A549 (cell line): ENCODE measurements around the gene DCAF11. TPM values are rescaled to one million over a fixed set of nuclear protein-coding genes. Genes with fewer than 3 reads are reported as not detected.

Experiments used
- ATAC-seq, 2 experiments: fragments of 200-7000 bp in 1 of 2; fragments of >200 bp in 1 of 2; cut with Nextera tagmentation in 1 of 2; cut with Tn5 transposase in 1 of 2; 3 replicates each; pipeline versions ENCODE4 v1.8.0 to v1.9.1; 2018 to 2020; ENCODE audit warnings: mild to moderate bottlenecking in 1 of 2, moderate library complexity in 1 of 2
- CTCF ChIA-PET: fragments of 300-600 bp; sonication (Branson Sonifier 250); formaldehyde crosslinking; extraction: SDS; loops from one replicate; lab custom pipeline; 2021; ENCODE audit warnings: antibody characterized with exemption, inconsistent platforms; lab: Yijun Ruan, JAX
- POLR2A ChIA-PET: fragments of 350-600 bp; formaldehyde crosslinking; extraction: SDS; loops from one replicate; lab custom pipeline; 2021; ENCODE audit warnings: antibody characterized with exemption, inconsistent platforms; lab: Yijun Ruan, JAX
- DNase-seq, 2 experiments: peaks; one replicate each; pipeline versions ENCODE4 v3.0.0 to v3.0.0-alpha.2; 2011 to 2016; ENCODE audit warnings: low read depth in 1 of 2, low spot score in 1 of 2
- FAIRE-seq: peaks from 2 replicates; lab custom pipeline; 2011; peaks lifted over from hg19 to GRCh38; lab: Jason Lieb, UNC
- H3K27ac ChIP-seq, 2 experiments: fragments of >200 bp; sonication (Bioruptor Twin); formaldehyde crosslinking; 3 replicates each; pipeline ENCODE4 v1.5.1; 2016 to 2017
- H3K4me1 ChIP-seq: fragments of >200 bp; sonication (Bioruptor Twin); formaldehyde crosslinking; 3 replicates; pipeline ENCODE4 v1.6.1; 2016
- H3K4me2 ChIP-seq: fragments of >200 bp; sonication (Bioruptor Twin); formaldehyde crosslinking; 3 replicates; pipeline ENCODE4 v1.6.1; 2016
- H3K4me3 ChIP-seq: fragments of >200 bp; sonication (Bioruptor Twin); formaldehyde crosslinking; 3 replicates; pipeline ENCODE4 v1.5.1; 2016
- H3K9me3 ChIP-seq: fragments of >200 bp; sonication (Bioruptor Twin); formaldehyde crosslinking; 3 replicates; pipeline ENCODE4 v1.6.1; 2016
- CBX2 ChIP-seq: fragments of 200-600 bp; sonication (generic); IDR thresholded peaks from 2 replicates; pipeline ENCODE4 v1.6.1; 2016; ENCODE audit warnings: low read depth, mild to moderate bottlenecking, borderline replicate concordance
- CEBPB ChIP-seq, 2 experiments: fragments of >200 bp in 1 of 2; sonication (Bioruptor Twin) in 1 of 2; formaldehyde crosslinking in 1 of 2; IDR thresholded peaks; 2 replicates each; pipeline ENCODE4 v1.6.1; 2012 to 2016
- CHD2 ChIP-seq: fragments of 150-350 bp; IDR thresholded peaks from 2 replicates; pipeline ENCODE4 v1.6.1; 2014; ENCODE audit warnings: low read length; ENCODE audit not compliant: partially characterized antibody
- EHMT2 ChIP-seq: fragments of 200-600 bp; sonication (generic); IDR thresholded peaks from 2 replicates; pipeline ENCODE4 v1.6.1; 2016; ENCODE audit warnings: antibody characterized with exemption, low read depth, mild to moderate bottlenecking, moderate library complexity
- FOSB ChIP-seq: fragments of 250-450 bp; sonication (Bioruptor Pico); IDR thresholded peaks from 2 replicates; pipeline ENCODE4 v1.5.0; 2020; ENCODE audit warnings: mild to moderate bottlenecking, moderate library complexity
- FOXS1 ChIP-seq: fragments of 250-450 bp; sonication (Bioruptor Pico); IDR thresholded peaks from 2 replicates; pipeline ENCODE4 v1.5.0; 2020; ENCODE audit warnings: mild to moderate bottlenecking, moderate library complexity
- HOXA7 ChIP-seq: fragments of 250-450 bp; sonication (Bioruptor Pico); IDR thresholded peaks from 2 replicates; pipeline ENCODE4 v1.5.0; 2020; ENCODE audit warnings: mild to moderate bottlenecking, moderate library complexity
- HOXB5 ChIP-seq: fragments of 250-450 bp; sonication (Bioruptor Pico); IDR thresholded peaks from 2 replicates; pipeline ENCODE4 v1.5.0; 2020; ENCODE audit warnings: mild to moderate bottlenecking, moderate library complexity
- KDM1A ChIP-seq: fragments of 200-600 bp; sonication (generic); IDR thresholded peaks from 2 replicates; pipeline ENCODE4 v1.6.1; 2016; ENCODE audit warnings: low read depth, mild to moderate bottlenecking
- NPAS2 ChIP-seq: fragments of 250-450 bp; sonication (Bioruptor Pico); IDR thresholded peaks from 2 replicates; pipeline ENCODE4 v1.8.0; 2022; ENCODE audit warnings: mild to moderate bottlenecking, moderate library complexity, borderline replicate concordance
- PHF8 ChIP-seq: fragments of 200-600 bp; sonication (generic); IDR thresholded peaks from 2 replicates; pipeline ENCODE4 v1.6.1; 2016; ENCODE audit warnings: low read depth, mild to moderate bottlenecking, antibody characterized with exemption, moderate library complexity, borderline replicate concordance
- RARB ChIP-seq: fragments of 250-450 bp; sonication (Bioruptor Pico); IDR thresholded peaks from 2 replicates; pipeline ENCODE4 v1.8.0; 2021; ENCODE audit warnings: mild to moderate bottlenecking, moderate library complexity
- RNF2 ChIP-seq: fragments of 200-600 bp; sonication (generic); IDR thresholded peaks from 2 replicates; pipeline ENCODE4 v1.6.1; 2016; ENCODE audit warnings: low read depth, mild to moderate bottlenecking, antibody characterized with exemption, moderate library complexity, borderline replicate concordance
- SMC3 ChIP-seq: fragments of >200 bp; sonication (Bioruptor Twin); formaldehyde crosslinking; IDR thresholded peaks from 3 replicates; pipeline ENCODE4 v1.6.1; 2018; ENCODE audit warnings: inconsistent platforms
- TFCP2L1 ChIP-seq: fragments of 250-450 bp; sonication (Bioruptor Pico); IDR thresholded peaks from 2 replicates; pipeline ENCODE4 v1.5.0; 2021; ENCODE audit warnings: mild to moderate bottlenecking
- TP53 ChIP-seq: fragments of 250-450 bp; sonication (Bioruptor Pico); IDR thresholded peaks from 2 replicates; pipeline ENCODE4 v1.5.0; 2021; ENCODE audit warnings: mild to moderate bottlenecking, moderate library complexity
- ZNF302 ChIP-seq: fragments of 250-450 bp; sonication (Bioruptor Pico); IDR thresholded peaks from 2 replicates; pipeline ENCODE4 v1.9.0; 2021; ENCODE audit warnings: inconsistent platforms, mild to moderate bottlenecking, moderate library complexity
- WGBS: methylation state at CpG from one replicate; pipeline ENCODE4 v1.1.6; 2017; ENCODE audit errors: missing lambda C conversion rate; 5-methylcytosine and 5-hydroxymethylcytosine counted together
- polyA plus RNA-seq, 4 experiments: library from polyadenylated mRNA; depleted of rRNA in 3 of 4; stranded (reverse); fragments of >200 nt; fragmentation: RNase III in 1 of 4; extraction: RNeasy Plus Mini Kit Qiagen cat#74134 plus additional on column Dnase treatment in 1 of 4; gene quantifications; 2 replicates in 3 of 4; 3 replicates in 1 of 4; pipeline ENCODE4 v1.2.3, GENCODE V29; 2011 to 2017
- TF ChIP-seq, protein P1 (sequence below): fragments of 250-450 bp; sonication (Bioruptor Pico); IDR thresholded peaks from 2 replicates; pipeline ENCODE4 v1.5.0; 2020; ENCODE audit warnings: low read depth, mild to moderate bottlenecking, moderate library complexity
- TF ChIP-seq, protein P2 (sequence below): IDR thresholded peaks from 2 replicates; pipeline ENCODE4 v1.6.1; 2012
- TF ChIP-seq, protein P3 (sequence below): fragments of >200 bp; sonication (Bioruptor Twin); formaldehyde crosslinking; IDR thresholded peaks from 2 replicates; pipeline ENCODE4 v1.6.1; 2016
- TF ChIP-seq, protein P4 (sequence below): IDR thresholded peaks from 2 replicates; pipeline ENCODE4 v1.6.1; 2012; ENCODE audit warnings: low read depth, borderline replicate concordance
- TF ChIP-seq, protein P5 (sequence below): fragments of 150-350 bp; IDR thresholded peaks from 2 replicates; pipeline ENCODE4 v1.6.1; 2014; ENCODE audit warnings: low read depth, mild to moderate bottlenecking, low read length
- TF ChIP-seq, protein P6 (sequence below): fragments of 250-450 bp; sonication (Bioruptor Pico); IDR thresholded peaks from 2 replicates; pipeline ENCODE4 v1.5.0; 2021; ENCODE audit warnings: mild to moderate bottlenecking, moderate library complexity, borderline replicate concordance

Gene DCAF11
- polyA plus RNA-seq, 2 of the 4 experiments (the other 2 are of a cell fraction): 27.9 to 30.7 TPM

DNA sequence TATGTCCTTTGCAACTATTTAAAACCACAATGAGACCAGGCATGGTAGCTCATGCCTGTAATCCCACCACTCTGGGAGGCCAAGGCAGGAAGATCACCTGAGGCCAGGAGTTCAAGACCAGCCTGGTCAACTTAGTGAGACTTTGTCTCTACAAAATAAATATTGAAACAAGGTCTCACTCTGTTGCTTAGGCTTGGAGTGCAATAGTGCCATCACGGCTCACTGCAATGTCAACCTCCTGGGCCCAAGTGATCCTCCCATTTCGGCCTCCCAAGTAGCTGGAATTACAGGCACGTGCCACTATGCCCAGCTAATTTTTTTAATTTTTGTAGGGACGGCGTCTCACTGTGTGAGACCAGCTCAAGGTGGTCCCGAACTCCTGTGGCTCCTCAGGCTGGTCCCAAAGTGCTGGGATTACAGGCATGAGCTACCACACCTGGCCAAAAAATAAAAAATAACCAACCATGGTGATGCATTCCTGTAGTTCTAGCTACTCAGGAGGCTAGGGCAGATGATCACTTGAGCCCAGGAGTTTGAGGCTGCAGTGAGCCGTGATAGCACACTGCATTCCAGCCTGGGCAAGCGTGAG lies 14.9 kb downstream of the DCAF11 start:
- Histone ChIP-seq H3K4me1 (no peaks in the 10 kb centered on the region), H3K9me3 (no peaks in the 10 kb centered on the region), H3K4me3 (no peak overlapping the region), H3K27ac (no peak overlapping the region), H3K4me2 (no peak overlapping the region)
- FAIRE-seq (no peak), ATAC-seq (no peak), DNase-seq (no peak)
- POLR2A ChIA-PET: no interaction called here
- WGBS: 84% methylated on average over 8 of the region's 8 CpGs
- CTCF ChIA-PET: interaction anchor here (0.7 to 1.6 kb wide), 5 partner anchors 11 to 39 kb away, joined by 3 read pairs; partner anchors contain the start of genes EMC9 and IRF9
- TF ChIP-seq RNF2: no peak
- no peak for TF ChIP-seq CBX2
- TF ChIP-seq ZNF302 (CRISPR knock-in tag): no peak
- no peak for TF ChIP-seq HOXA7 (CRISPR knock-in tag)
- TF ChIP-seq HOXB5 (CRISPR knock-in tag): no peak
- TF ChIP-seq, protein P1, sequence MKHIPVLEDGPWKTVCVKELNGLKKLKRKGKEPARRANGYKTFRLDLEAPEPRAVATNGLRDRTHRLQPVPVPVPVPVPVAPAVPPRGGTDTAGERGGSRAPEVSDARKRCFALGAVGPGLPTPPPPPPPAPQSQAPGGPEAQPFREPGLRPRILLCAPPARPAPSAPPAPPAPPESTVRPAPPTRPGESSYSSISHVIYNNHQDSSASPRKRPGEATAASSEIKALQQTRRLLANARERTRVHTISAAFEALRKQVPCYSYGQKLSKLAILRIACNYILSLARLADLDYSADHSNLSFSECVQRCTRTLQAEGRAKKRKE (CRISPR knock-in tag): no peak
- TF ChIP-seq TFCP2L1: no peak
- TF ChIP-seq, all 56 proteins: peak for 0

DNA sequence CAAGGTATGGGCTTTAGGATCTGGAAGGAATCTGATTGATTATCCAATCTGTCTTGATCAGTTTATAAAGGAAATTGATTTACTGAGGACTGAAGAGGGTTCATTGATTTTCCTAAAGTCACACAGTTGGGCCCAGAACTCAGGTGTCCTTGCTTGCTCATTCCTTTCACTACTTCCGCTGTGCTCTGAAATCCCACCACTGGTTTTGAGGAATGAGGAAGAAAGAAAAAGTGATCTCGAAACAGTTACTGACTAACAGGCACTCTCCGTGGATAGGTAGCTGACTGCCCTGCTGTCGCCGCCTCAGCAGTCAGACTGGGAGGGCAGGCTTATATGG lies 15.8 kb downstream of the DCAF11 start, which contains the start of gene FITM1:
FITM1 (plus strand) TSS at position 280 of the 337 bp plus-strand sequence. CDS start 905 bp downstream, outside the sequence.
- ChIA-PET CTCF (interaction anchor here (0.6 to 1.3 kb wide), 3 partner anchors 11 to 202 kb away, joined by 3 to 4 read pairs (median 3); partner anchors contain the start of genes EMC9 and IRF9), POLR2A (no interaction called here)
- Histone ChIP-seq H3K4me3 (no peak within 1 kb of the TSS), H3K9me3 (no peaks in the 10 kb centered on the region), H3K4me2 (no peak within 1 kb of the TSS), H3K27ac (no peak within 1 kb of the TSS), H3K4me1 (peaks cover 4% of the 10 kb centered on the region; the same call in 1 of the 3 replicates)
- ATAC-seq: no peak
- no peak for TF ChIP-seq FOSB (CRISPR knock-in tag)
- no peak for TF ChIP-seq FOXS1 (CRISPR knock-in tag)
- TF ChIP-seq, protein P2, sequence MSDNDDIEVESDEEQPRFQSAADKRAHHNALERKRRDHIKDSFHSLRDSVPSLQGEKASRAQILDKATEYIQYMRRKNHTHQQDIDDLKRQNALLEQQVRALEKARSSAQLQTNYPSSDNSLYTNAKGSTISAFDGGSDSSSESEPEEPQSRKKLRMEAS: no peak
- TF ChIP-seq CHD2: no peak
- TF ChIP-seq RNF2: no peak
- TF ChIP-seq TP53 (CRISPR knock-in tag): no peak
- TF ChIP-seq, protein P3, sequence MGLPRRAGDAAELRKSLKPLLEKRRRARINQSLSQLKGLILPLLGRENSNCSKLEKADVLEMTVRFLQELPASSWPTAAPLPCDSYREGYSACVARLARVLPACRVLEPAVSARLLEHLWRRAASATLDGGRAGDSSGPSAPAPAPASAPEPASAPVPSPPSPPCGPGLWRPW: no peak
- TF ChIP-seq, protein P4, sequence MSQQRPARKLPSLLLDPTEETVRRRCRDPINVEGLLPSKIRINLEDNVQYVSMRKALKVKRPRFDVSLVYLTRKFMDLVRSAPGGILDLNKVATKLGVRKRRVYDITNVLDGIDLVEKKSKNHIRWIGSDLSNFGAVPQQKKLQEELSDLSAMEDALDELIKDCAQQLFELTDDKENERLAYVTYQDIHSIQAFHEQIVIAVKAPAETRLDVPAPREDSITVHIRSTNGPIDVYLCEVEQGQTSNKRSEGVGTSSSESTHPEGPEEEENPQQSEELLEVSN: no peak
- no peak for TF ChIP-seq PHF8
- TF ChIP-seq RARB: no peak
- no peak for TF ChIP-seq NPAS2 (CRISPR knock-in tag)
- TF ChIP-seq, protein P5, sequence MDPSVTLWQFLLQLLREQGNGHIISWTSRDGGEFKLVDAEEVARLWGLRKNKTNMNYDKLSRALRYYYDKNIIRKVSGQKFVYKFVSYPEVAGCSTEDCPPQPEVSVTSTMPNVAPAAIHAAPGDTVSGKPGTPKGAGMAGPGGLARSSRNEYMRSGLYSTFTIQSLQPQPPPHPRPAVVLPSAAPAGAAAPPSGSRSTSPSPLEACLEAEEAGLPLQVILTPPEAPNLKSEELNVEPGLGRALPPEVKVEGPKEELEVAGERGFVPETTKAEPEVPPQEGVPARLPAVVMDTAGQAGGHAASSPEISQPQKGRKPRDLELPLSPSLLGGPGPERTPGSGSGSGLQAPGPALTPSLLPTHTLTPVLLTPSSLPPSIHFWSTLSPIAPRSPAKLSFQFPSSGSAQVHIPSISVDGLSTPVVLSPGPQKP: no peak
- no peak for TF ChIP-seq EHMT2
- TF ChIP-seq, protein P6, sequence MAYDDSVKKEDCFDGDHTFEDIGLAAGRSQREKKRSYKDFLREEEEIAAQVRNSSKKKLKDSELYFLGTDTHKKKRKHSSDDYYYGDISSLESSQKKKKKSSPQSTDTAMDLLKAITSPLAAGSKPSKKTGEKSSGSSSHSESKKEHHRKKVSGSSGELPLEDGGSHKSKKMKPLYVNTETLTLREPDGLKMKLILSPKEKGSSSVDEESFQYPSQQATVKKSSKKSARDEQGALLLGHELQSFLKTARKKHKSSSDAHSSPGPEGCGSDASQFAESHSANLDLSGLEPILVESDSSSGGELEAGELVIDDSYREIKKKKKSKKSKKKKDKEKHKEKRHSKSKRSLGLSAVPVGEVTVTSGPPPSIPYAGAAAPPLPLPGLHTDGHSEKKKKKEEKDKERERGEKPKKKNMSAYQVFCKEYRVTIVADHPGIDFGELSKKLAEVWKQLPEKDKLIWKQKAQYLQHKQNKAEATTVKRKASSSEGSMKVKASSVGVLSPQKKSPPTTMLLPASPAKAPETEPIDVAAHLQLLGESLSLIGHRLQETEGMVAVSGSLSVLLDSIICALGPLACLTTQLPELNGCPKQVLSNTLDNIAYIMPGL (CRISPR knock-in tag): no peak
- no peak for TF ChIP-seq CEBPB (IDR thresholded peaks at IDR 0.05)
- TF ChIP-seq KDM1A: no peak
- no peak for TF ChIP-seq SMC3
- 89% methylated on average over 5 of the region's 5 CpGs for whole genome bisulfite sequencing
- DNase-seq: no peak
- FAIRE-seq: no peak
